Mucosa of stomach (tissue), 1 donor: ENCODE measurements around the gene NDUFS1.
"Not testable (repeated sequence)": the region's sequence is repeated elsewhere in the genome, so short reads cannot be mapped to it uniquely, and the experiment has no call there.

Source experiments
- H3K27me3 ChIP-seq: one replicate; pipeline ENCODE4 v1.7.0; 2013; ENCODE audit warnings: mild to moderate bottlenecking, low read length; ENCODE audit not compliant: control insufficient read depth, insufficient read depth
- H3K36me3 ChIP-seq: one replicate; pipeline ENCODE4 v1.7.0; 2013; ENCODE audit warnings: low read length; ENCODE audit not compliant: control insufficient read depth, insufficient read depth
- H3K4me1 ChIP-seq: one replicate; pipeline ENCODE4 v1.7.0; 2013; ENCODE audit warnings: mild to moderate bottlenecking, low read length; ENCODE audit not compliant: control insufficient read depth, insufficient read depth
- H3K4me3 ChIP-seq: one replicate; pipeline ENCODE4 v1.7.0; 2013; ENCODE audit warnings: low read length
- H3K9ac ChIP-seq: one replicate; pipeline ENCODE4 v1.7.0; 2013; ENCODE audit warnings: mild to moderate bottlenecking, low read length, moderate library complexity
- H3K9me3 ChIP-seq: one replicate; pipeline ENCODE4 v1.7.0; 2013; ENCODE audit warnings: mild to moderate bottlenecking, low read length, moderate library complexity; ENCODE audit not compliant: control insufficient read depth
- donor health status: Pancreatic carcinoma.

The NDUFS1 gene

GRCh38 chr2:206159346-206160124 is at the start of gene NDUFS1, which contains the start of gene EEF1B2:
NDUFS1 (minus strand) TSS chr2:206159444; CDS start chr2:206153678, 5,766 bp downstream.
EEF1B2 (plus strand) TSS chr2:206159895; CDS start chr2:206159980, 85 bp downstream.
- no peaks in the 10 kb centered on the region for H3K36me3 ChIP-seq
- H3K9ac ChIP-seq = peak within 1 kb of the TSS; percentile 97
- H3K4me3 ChIP-seq = peak within 1 kb of the TSS; percentile 64
- no peaks in the 10 kb centered on the region for H3K27me3 ChIP-seq
- H3K9me3 ChIP-seq = no peaks in the 10 kb centered on the region
- H3K4me1 ChIP-seq = peaks cover 17% of the 10 kb centered on the region

- no peaks in the 10 kb centered on the region for H3K9me3 ChIP-seq
- no peaks in the 10 kb centered on the region for H3K27me3 ChIP-seq
- H3K9ac ChIP-seq = no peak overlapping the region
- H3K36me3 ChIP-seq = no peaks in the 10 kb centered on the region
- no peak overlapping the region for H3K4me3 ChIP-seq
- H3K4me1 ChIP-seq = peaks cover 18% of the 10 kb centered on the region
These were observed 49.7 kb upstream of the NDUFS1 start for GRCh38 chr2:206208900-206209299.

DNA sequence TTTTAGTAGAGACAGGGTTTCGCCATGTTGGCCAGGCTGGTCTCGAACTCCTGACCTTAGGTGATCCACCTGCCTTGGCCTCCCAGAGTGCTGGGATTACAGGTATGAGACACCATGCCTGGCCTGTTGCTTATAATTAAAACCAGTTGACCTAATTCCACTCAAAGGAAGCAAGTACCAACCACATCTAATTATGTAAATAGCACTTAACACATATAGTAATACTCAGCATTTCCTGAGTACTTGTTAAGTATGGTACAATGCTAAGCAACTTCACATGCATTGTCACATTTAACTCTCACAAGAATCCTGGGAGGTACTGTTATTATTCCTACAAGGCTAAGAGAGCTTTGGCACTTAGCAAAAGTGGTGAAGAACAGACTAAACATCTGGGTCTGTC is 48.1 kb upstream of the NDUFS1 start:
- not testable (repeated sequence) for H3K9me3 ChIP-seq

GRCh38 chr2:206204710-206205109 is 45.5 kb upstream of the NDUFS1 start:
- H3K27me3 ChIP-seq = no peaks in the 10 kb centered on the region
- no peaks in the 10 kb centered on the region for H3K36me3 ChIP-seq
- H3K4me1 ChIP-seq = peaks cover 9% of the 10 kb centered on the region
- H3K4me3 ChIP-seq = no peak overlapping the region
- H3K9ac ChIP-seq = no peak overlapping the region
- H3K9me3 ChIP-seq = no peaks in the 10 kb centered on the region

More for the DNA sequence above, 48.1 kb upstream of the NDUFS1 start:
- H3K27me3 ChIP-seq, H3K4me1 ChIP-seq, H3K36me3 ChIP-seq, H3K4me3 ChIP-seq, H3K9ac ChIP-seq: not testable (repeated sequence)

DNA sequence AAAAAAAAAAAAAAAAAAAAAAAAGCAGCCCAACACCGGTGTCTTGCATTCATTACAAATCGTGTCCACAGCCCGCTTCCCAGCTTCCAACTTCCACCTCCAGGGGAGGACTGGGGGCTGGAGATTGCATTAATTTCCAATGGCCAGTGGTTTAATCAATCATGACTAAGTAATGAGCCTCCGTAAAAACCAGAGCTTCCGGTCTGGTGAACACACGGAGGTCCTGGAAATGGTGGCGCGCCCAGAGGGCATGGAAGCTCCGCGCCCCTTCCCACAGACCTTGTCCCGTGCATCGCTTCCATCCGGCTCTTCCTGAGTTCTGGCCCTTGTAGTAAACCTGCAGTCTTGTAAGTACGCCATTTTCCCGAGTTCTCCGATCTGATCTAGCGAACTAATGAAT is 44.1 kb upstream of the NDUFS1 start:
- H3K4me1 ChIP-seq = peaks cover 9% of the 10 kb centered on the region
- peaks cover under 1% of the 10 kb centered on the region for H3K27me3 ChIP-seq
- H3K9me3 ChIP-seq = no peaks in the 10 kb centered on the region
- no peak overlapping the region for H3K9ac ChIP-seq
- H3K36me3 ChIP-seq = no peaks in the 10 kb centered on the region
- no peak overlapping the region for H3K4me3 ChIP-seq

- H3K4me1 ChIP-seq = peaks cover 9% of the 10 kb centered on the region
- H3K9ac ChIP-seq = no peak overlapping the region
- H3K36me3 ChIP-seq = no peaks in the 10 kb centered on the region
- H3K27me3 ChIP-seq = peaks cover 4% of the 10 kb centered on the region
- no peaks in the 10 kb centered on the region for H3K9me3 ChIP-seq
- no peak overlapping the region for H3K4me3 ChIP-seq
These were observed 43.2 kb upstream of the NDUFS1 start for GRCh38 chr2:206202446-206202845.

GRCh38 chr2:206201075-206201848 is 42.0 kb upstream of the NDUFS1 start:
- Histone ChIP-seq H3K4me1 (peaks cover 9% of the 10 kb centered on the region), H3K36me3 (no peaks in the 10 kb centered on the region), H3K27me3 (peaks cover 4% of the 10 kb centered on the region), H3K9ac (no peak overlapping the region), H3K9me3 (no peaks in the 10 kb centered on the region), H3K4me3 (no peak overlapping the region)

DNA sequence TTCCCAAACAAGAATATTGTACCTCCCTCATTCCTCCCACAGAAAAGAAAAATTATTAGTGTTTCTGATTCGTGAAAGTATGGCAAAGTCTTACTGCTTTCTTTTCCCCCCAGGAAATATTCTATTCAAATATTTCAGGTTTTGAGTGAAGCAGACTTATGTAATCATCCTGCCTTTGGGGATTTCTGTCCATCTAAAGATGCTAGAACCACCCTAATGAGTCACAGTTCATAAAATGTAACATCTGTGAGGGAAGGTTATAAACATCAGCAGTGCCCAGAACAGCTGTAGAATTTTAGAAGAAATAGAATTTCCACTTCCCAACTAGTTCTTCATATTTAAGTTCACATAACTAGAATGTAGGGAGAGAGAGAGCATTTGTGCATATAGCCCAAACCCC is 39.4 kb upstream of the NDUFS1 start:
- H3K4me1 ChIP-seq = peaks cover 9% of the 10 kb centered on the region
- no peak overlapping the region for H3K9ac ChIP-seq
- peaks cover 4% of the 10 kb centered on the region for H3K27me3 ChIP-seq
- no peak overlapping the region for H3K4me3 ChIP-seq
- no peaks in the 10 kb centered on the region for H3K9me3 ChIP-seq
- H3K36me3 ChIP-seq = no peaks in the 10 kb centered on the region

- Histone ChIP-seq H3K36me3 (no peaks in the 10 kb centered on the region), H3K9ac (no peak overlapping the region), H3K4me3 (no peak overlapping the region), H3K4me1 (no peaks in the 10 kb centered on the region), H3K9me3 (no peaks in the 10 kb centered on the region), H3K27me3 (peaks cover 4% of the 10 kb centered on the region)
These were observed 34.6 kb upstream of the NDUFS1 start for GRCh38 chr2:206193671-206194357.

- Histone ChIP-seq H3K9me3 (no peaks in the 10 kb centered on the region), H3K36me3 (no peaks in the 10 kb centered on the region), H3K4me1 (no peaks in the 10 kb centered on the region), H3K9ac (no peak overlapping the region), H3K4me3 (no peak overlapping the region), H3K27me3 (no peaks in the 10 kb centered on the region)
These were observed 32.9 kb upstream of the NDUFS1 start for GRCh38 chr2:206192157-206192556.

GRCh38 chr2:206190689-206191088 is 31.4 kb upstream of the NDUFS1 start:
- Histone ChIP-seq H3K9me3 (no peaks in the 10 kb centered on the region), H3K4me3 (no peak overlapping the region), H3K36me3 (no peaks in the 10 kb centered on the region), H3K27me3 (no peaks in the 10 kb centered on the region), H3K9ac (no peak overlapping the region), H3K4me1 (no peaks in the 10 kb centered on the region)

GRCh38 chr2:206190111-206190510 is 30.9 kb upstream of the NDUFS1 start:
- no peak overlapping the region for H3K4me3 ChIP-seq
- no peaks in the 10 kb centered on the region for H3K27me3 ChIP-seq
- H3K36me3 ChIP-seq = no peaks in the 10 kb centered on the region
- H3K9me3 ChIP-seq = no peaks in the 10 kb centered on the region
- no peaks in the 10 kb centered on the region for H3K4me1 ChIP-seq
- H3K9ac ChIP-seq = no peak overlapping the region
